Sigmoid colon (tissue), 7 donors: Measurements from ENCODE around the gene CXCL5. TPM values are rescaled to one million over a fixed set of nuclear protein-coding genes. Genes with fewer than 3 reads are reported as not detected.

ENCODE experiments used
- DNase-seq: peaks from one replicate; pipeline ENCODE4 v3.0.0-alpha.2; 2019
- H3K27ac ChIP-seq, 4 donors: fragments of 200-600 bp; sonication (generic); one replicate each; pipeline ENCODE4 v1.5.1; 2016 to 2019; ENCODE audit warnings: mild to moderate bottlenecking in 1 of 4
- H3K27me3 ChIP-seq, 3 donors: fragments of 200-600 bp; sonication (generic); one replicate each; pipeline ENCODE4 v1.5.1; 2019; ENCODE audit warnings: mild to moderate bottlenecking in 1 of 3
- H3K36me3 ChIP-seq, 4 donors: fragments of 200-600 bp; sonication (generic); one replicate each; pipeline ENCODE4 v1.5.1; 2016 to 2019
- H3K4me1 ChIP-seq, 4 donors: fragments of 200-600 bp; sonication (generic); one replicate each; pipeline ENCODE4 v1.5.1; 2017 to 2019
- H3K4me3 ChIP-seq, 4 donors: fragments of 200-600 bp; sonication (generic); one replicate each; pipeline ENCODE4 v1.5.1; 2017 to 2019; ENCODE audit warnings: mild to moderate bottlenecking in 2 of 4, moderate library complexity in 1 of 4
- H3K9me3 ChIP-seq, 4 donors: fragments of 200-600 bp in 3 of 4; sonication (generic) in 3 of 4; one replicate each; pipeline versions ENCODE4 v1.5.1 to v1.6.1; 2013 to 2019
- EP300 ChIP-seq, 4 donors: sonication (generic); formaldehyde crosslinking; IDR thresholded peaks; one replicate each; pipeline ENCODE4 v1.6.1; 2017; ENCODE audit warnings: antibody characterized with exemption in 4 of 4
- POLR2A ChIP-seq, 2 donors: fragments of 450-650 bp; IDR thresholded peaks; one replicate each; pipeline ENCODE4 v1.6.1; 2016; ENCODE audit warnings: antibody characterized with exemption in 2 of 2, mild to moderate bottlenecking in 2 of 2, moderate library complexity in 2 of 2
- POLR2AphosphoS5 ChIP-seq, 4 donors: sonication (generic); formaldehyde crosslinking; IDR thresholded peaks; one replicate each; pipeline ENCODE4 v1.6.1; 2017; ENCODE audit warnings: antibody characterized with exemption in 4 of 4
- WGBS, 2 donors: extraction: QIAGEN DNeasy Blood & Tissue Kit; methylation state at CpG; one replicate each; pipeline ENCODE4 v1.1.7; 2013; 5-methylcytosine and 5-hydroxymethylcytosine counted together
- intact Hi-C: fragments of 100-400 bp; cut with DNase I; formaldehyde crosslinking; loops from one replicate; pipeline ENCODE4 v1.15.1; 2023
- polyA plus RNA-seq, 3 donors: library from polyadenylated mRNA; stranded (reverse); fragments of 200-250 nt; gene quantifications; one replicate each; pipeline ENCODE4 v1.2.3, GENCODE V29; 2013
- total RNA-seq, 4 donors: library from RNA; depleted of rRNA; stranded (reverse); fragments of >200 nt; gene quantifications; one replicate each; pipeline ENCODE4 v1.1.0, GENCODE V29; 2016
- TF ChIP-seq, protein P1 (sequence below), 4 experiments: fragments of 450-650 bp in 3 of 4; fragments of 200-600 bp in 1 of 4; IDR thresholded peaks; one replicate each; pipeline ENCODE4 v1.5.1; 2016 to 2019; ENCODE audit warnings: antibody characterized with exemption in 4 of 4, mild to moderate bottlenecking in 3 of 4, moderate library complexity in 2 of 4
- donor health status: healthy with polysubstance abuse.
- donor health status: Bipolar disorder and iron deficiency.
- donor health status: healthy.

The CXCL5 gene
- total and polyA plus RNA-seq, 7 donors = 0.83 to 0.92 TPM; not detected in 5

DNA sequence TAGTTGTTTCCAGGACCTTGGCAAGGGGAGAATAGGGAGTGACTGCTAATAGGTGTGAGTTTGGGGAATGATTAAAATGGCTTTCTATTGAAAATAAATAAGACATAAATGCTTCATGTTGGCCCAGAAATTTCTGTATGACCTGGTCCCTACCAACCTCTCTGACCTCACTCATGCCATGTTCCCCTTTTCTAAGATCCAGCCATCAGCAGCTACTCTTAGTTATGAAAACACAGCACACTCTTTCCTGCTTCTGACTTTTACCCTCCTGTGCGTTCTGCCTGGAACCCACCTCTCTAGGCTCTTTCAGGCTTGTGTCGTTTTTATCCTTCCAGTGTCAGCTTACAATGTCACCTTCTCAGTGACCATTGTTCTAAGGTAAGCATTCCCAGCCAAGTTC, 14.8 kb upstream of the CXCL5 start:
- H3K4me3 ChIP-seq = no peak overlapping the region
- TF ChIP-seq, protein P1, sequence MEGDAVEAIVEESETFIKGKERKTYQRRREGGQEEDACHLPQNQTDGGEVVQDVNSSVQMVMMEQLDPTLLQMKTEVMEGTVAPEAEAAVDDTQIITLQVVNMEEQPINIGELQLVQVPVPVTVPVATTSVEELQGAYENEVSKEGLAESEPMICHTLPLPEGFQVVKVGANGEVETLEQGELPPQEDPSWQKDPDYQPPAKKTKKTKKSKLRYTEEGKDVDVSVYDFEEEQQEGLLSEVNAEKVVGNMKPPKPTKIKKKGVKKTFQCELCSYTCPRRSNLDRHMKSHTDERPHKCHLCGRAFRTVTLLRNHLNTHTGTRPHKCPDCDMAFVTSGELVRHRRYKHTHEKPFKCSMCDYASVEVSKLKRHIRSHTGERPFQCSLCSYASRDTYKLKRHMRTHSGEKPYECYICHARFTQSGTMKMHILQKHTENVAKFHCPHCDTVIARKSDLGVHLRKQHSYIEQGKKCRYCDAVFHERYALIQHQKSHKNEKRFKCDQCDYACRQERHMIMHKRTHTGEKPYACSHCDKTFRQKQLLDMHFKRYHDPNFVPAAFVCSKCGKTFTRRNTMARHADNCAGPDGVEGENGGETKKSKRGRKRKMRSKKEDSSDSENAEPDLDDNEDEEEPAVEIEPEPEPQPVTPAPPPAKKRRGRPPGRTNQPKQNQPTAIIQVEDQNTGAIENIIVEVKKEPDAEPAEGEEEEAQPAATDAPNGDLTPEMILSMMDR (IDR thresholded peaks at IDR 0.05) = no peak
- TF ChIP-seq POLR2A (IDR thresholded peaks at IDR 0.05) (no peak), POLR2AphosphoS5 (IDR thresholded peaks at IDR 0.05) (no peak), EP300 (IDR thresholded peaks at IDR 0.05) (no peak)
- H3K9me3 ChIP-seq = peaks cover 0 to 2% (median 0%) of the 10 kb centered on the region in 4 donors
- intact Hi-C loops = no loop called here
- H3K27me3 ChIP-seq = no peaks in the 10 kb centered on the region
- DNase-seq = no peak
- H3K4me1 ChIP-seq = no peaks in the 10 kb centered on the region
- no peaks in the 10 kb centered on the region for H3K36me3 ChIP-seq
- H3K27ac ChIP-seq = no peak overlapping the region
- 86% methylated on average over 2 of the region's 2 CpGs for WGBS, 2 donors

DNA sequence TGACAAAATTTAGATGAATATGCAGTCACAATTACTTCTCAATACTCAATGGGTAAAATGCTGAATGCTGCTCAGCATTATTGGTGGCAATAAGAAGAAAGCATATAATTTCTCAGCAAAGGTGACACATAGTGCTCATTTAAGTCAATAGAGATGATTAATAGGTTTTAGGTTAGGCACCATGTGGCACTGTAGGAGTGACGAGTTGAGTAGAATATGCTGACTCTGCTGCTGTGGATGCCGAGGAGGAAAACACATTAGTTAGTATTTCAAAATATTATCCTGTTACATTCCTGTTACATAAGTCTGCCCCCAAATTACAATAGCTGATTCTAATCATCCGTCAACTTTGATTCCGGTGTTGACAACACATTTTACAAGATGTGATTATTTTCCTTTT, 13.7 kb upstream of the CXCL5 start:
- Histone ChIP-seq H3K27ac (no peak overlapping the region), H3K36me3 (no peaks in the 10 kb centered on the region), H3K9me3 (peaks cover 0 to 2% (median 0%) of the 10 kb centered on the region in 4 donors), H3K4me1 (no peaks in the 10 kb centered on the region), H3K27me3 (no peaks in the 10 kb centered on the region), H3K4me3 (no peak overlapping the region)
- intact Hi-C loops = no loop called here
- 88 to 89% methylated on average over 4 of the region's 4 CpGs for WGBS, 2 donors
- no peak for TF ChIP-seq POLR2A (IDR thresholded peaks at IDR 0.05)
- no peak for TF ChIP-seq POLR2AphosphoS5 (IDR thresholded peaks at IDR 0.05)
- no peak for TF ChIP-seq EP300 (IDR thresholded peaks at IDR 0.05)
- TF ChIP-seq, protein P1 (IDR thresholded peaks at IDR 0.05) = no peak
- DNase-seq = no peak

DNA sequence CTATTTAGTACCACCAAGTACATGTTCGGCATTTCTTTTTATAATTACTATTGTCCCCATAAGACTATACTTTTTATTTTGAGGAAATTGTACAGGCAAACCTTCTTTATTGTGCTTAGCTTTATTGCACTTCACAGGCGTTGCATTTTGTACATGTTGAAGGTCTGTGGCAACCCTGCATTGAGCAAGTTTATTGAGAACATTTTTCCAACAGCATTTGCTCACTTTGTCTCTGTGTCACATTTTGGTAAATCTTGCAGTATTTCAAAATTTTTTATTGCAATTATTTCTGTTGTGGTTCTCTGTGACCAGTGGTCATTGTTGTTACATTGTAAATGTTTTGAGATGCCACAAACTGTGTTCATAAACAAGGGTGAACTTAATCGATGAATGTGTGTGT, 10.8 kb upstream of the CXCL5 start:
- 29 to 72% methylated on average over 3 of the region's 3 CpGs for WGBS, 2 donors
- no peaks in the 10 kb centered on the region for H3K36me3 ChIP-seq
- peaks cover 0 to 2% (median 0%) of the 10 kb centered on the region in 4 donors for H3K9me3 ChIP-seq
- no peak for TF ChIP-seq POLR2AphosphoS5 (IDR thresholded peaks at IDR 0.05)
- TF ChIP-seq, protein P1 (IDR thresholded peaks at IDR 0.05) = no peak
- no peak for TF ChIP-seq POLR2A (IDR thresholded peaks at IDR 0.05)
- no peak for TF ChIP-seq EP300 (IDR thresholded peaks at IDR 0.05)
- DNase-seq = no peak
- H3K4me1 ChIP-seq = no peaks in the 10 kb centered on the region
- intact Hi-C loops = no loop called here
- H3K27me3 ChIP-seq = no peaks in the 10 kb centered on the region
- H3K4me3 ChIP-seq = no peak overlapping the region
- H3K27ac ChIP-seq = no peak overlapping the region

DNA sequence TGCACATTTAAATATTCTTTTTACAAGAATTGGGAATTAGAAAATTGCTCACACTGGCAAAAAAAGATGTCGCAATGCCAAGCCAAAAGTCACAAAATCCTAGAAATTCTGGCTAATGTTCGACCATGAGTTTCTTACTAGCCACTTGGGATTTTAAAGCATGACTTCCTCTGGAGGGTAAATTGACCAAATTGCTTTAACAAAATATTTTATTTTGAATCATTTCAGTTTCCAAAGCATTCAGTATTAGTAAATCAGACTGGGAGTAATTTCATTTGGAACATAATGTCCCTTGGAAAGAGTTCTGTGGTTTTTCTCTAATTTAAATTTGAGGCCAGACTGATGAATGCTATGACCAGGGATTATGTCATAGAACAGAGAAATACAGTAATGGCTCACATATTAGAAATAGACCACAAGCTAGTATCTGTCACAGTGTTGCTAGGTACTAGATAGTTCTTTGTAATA, 7.6 kb upstream of the CXCL5 start:
- WGBS, 2 donors = 41 to 67% methylated on average over 2 of the region's 2 CpGs

More for the DNA sequence above, 7.6 kb upstream of the CXCL5 start:
- Histone ChIP-seq H3K4me1 (no peaks in the 10 kb centered on the region), H3K36me3 (no peaks in the 10 kb centered on the region), H3K4me3 (no peak overlapping the region), H3K27me3 (no peaks in the 10 kb centered on the region), H3K27ac (no peak overlapping the region), H3K9me3 (peaks cover 0 to 2% (median 0%) of the 10 kb centered on the region in 4 donors)
- intact Hi-C loops = no loop called here
- no peak for DNase-seq
- TF ChIP-seq POLR2AphosphoS5 (IDR thresholded peaks at IDR 0.05) = peak in 1 of 4 donors; percentile 30
- TF ChIP-seq, protein P1 (IDR thresholded peaks at IDR 0.05) = no peak
